CD4-positive, alpha-beta T cell treated with Interferon gamma for 1 hour (primary cell): Measurements from ENCODE around the gene PKD2L1.
"Not testable (repeated sequence)": the region's sequence is repeated elsewhere in the genome, so short reads cannot be mapped to it uniquely, and the experiment has no call there.

Experiments used
- DNase-seq: peaks from one replicate; pipeline ENCODE4 v3.0.0-alpha.2; 2020

The PKD2L1 gene

DNA sequence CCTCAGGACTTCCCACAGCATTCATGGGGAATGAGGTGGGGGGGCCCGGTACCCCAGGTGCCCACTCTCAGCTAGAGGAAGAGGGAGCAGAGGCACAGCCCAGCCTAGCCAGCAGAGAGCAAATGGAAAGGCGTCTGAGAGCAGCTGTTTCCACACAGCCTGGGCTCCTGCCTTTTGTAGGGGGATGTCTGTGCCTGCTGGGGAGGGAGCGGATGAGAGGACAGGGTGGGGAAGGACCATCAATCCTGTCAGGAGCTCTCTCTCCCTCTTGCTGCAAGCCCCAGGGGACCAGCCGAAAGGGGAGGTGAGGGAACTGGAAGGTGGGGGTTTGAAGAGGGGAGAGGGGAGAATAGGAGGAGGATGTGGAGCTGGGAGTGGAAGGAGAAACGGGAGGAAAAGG is at the start of gene PKD2L1:
PKD2L1 (minus strand) TSS at position 150 of the 400 bp plus-strand sequence; CDS start at position 25, 125 bp downstream.
- DNase-seq: no peak

DNA sequence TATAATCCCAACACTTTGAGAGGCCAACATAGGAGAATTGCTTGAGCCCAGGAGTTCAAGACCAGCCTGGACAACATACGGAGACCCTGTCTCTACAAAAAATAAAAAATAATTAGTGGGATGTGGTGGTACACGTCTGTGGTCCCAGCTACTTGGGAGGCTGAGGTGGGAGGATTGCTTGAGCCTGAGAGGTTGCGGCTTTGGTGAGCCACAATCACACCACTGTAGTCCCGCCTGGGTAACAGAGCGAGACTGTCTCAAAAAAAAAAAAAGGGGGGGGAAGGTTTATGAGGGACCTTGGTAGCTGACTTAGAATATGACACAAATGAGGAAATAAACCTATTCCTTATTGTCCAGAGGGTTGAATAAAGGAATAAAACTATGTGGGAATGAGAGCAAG is 47.8 kb upstream of the PKD2L1 start:
- DNase-seq: peak; percentile 13

DNA sequence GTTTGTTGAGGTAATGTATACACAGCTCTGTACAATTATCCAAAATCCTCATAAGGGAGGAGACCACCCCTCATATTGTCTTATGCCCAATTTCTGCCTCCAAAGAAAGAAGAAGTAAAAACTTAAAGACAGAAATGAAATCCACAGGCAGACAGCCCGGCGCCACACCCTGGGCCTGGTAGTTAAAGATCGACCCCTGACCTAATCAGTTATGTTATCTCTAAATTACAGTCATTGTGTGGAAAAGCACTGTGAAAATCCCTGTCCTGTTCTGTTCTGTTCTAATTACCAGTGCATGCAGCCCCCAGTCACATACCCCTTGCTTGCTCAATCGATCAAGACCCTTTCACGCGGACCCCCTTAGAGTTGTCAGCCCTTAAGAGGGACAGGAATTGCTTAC is 46.6 kb upstream of the PKD2L1 start:
- not testable (repeated sequence) for DNase-seq

DNA sequence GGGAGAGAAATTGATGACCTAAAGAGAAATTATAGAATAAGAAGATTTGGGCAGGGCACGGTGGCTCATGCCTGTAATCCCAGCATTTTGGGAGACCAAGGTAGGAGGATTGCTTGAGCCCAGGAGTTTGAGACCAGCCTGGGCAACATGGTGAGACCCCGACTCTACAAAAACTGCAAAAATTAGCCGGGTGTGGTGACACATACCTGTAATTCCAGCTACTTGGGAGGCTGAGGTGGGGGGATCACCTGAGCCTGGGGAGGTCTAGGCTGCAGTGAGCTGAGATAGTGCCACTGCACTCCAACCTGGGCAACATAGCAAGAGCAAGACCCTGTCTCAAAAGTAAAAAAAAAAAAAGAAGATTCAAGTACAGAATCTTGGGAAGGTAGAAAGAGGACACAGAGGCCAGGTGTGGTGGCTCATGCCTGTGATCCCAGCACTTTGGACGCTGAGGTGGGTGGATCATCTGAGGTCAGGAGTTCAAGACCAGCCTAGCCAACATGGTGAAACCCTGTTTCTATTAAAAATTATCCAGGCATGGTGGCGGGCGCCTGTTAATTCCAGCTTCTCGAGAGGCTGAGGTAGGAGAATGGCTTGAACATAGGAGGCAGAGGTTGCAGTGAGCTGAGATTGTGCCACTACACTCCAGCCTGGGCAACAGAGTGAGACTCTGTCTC is 44.8 kb upstream of the PKD2L1 start:
- DNase-seq: not testable (repeated sequence)

DNA sequence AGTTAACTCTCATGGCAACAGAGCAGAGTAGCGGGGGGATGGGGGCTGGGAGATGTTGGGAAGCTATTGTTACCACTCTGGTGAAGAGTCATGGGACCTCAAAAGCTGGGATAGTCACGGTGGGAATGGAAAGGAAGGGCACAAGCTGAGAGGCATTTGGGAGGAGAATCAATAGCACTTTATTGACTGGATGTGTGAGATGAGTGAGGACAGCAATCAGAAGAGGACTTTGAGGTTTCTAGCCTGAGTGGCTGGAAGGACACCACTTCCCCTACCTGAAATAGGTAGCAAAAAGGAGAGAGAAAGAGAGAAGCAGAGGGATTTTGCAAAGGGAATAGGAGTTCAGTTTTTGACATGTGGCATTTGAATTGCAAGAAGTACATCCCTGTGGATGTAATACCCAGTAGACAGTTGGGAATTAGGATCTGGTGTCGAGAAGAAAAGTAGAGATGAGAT is 44.2 kb upstream of the PKD2L1 start:
- DNase-seq: no peak

DNA sequence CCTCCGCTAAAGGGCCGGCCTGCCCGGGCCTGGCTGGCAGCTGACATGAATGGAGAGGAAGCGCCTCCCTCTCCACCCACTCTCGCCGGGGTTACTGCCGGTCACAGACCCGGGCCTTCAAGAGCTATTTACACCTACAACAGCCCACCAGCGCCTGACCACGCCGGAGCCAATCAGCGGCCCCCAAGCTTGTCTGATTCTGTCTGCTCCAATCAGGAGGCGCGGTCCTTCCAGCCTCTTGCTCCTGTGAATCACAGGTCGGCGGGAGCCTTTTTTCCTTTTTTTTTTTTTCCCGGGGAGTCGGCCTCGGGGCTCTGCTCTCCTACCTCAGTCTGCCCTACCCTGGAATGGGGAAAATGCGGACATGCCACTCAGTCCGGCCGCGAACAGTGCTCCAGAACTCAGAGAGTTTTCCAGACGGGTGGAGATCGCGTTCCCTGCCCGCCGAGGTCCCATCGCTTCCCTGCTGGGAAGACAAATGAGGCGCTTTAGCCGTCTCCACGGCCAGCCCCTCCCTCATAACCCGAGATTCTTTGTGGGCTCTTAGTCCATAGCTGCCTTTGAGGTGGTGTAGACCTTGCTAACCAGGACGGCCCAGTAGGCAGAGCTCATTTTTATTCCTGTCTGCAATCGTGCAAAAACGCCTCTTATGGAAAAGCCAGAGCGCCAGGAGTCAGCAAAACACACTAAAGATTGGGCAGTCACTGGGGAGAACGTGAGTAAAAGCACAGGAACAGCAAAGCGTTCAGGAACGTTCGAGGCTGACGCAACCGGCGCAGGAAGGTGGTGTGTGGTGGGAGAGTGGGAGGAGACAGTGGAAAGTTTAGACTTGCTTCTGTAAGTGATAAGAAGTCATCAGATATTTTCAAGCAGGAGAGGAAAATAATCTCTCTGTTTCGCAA is 43.5 kb upstream of the PKD2L1 start:
- DNase-seq: peak; percentile 91

DNA sequence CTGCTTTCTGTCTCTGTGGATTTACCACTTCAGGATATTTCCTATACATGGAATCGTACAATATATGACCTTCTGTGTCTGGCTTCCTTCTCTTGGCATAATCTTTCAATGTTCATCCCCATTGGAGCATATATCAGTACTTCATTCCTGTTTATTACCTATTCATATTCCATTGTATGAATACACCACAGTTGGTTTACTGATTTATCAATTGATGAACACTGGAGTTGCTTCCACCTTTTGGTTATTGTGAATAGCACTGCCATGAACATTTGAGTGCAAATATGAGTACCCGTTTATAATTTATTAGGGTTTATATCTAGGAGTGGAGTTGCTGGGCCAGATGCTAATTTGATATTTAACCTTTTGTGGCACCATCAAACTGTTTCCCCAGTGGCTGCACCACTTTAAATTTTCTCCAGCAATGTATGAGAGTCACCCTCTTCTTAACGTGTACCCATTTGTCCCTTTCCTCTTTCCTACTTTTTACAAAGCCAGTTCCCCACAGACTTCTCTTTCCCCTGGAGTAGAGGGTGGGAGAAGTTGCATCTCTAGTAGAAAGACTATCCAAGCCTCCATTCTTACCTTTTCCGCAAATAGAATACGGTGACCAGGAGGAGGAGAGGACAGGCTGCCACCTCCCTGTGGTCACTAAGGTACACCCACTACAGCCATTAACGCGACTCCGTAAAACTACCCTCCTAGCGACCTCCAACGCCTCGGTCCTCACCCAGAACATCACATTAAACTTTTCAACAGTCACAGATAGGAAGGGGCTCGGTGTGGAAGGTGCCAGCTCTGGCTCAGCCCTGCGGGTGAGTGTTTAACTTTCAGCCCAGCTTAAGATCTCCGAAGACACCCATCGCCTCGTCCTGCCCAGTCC is 42.6 kb upstream of the PKD2L1 start:
- no peak for DNase-seq

DNA sequence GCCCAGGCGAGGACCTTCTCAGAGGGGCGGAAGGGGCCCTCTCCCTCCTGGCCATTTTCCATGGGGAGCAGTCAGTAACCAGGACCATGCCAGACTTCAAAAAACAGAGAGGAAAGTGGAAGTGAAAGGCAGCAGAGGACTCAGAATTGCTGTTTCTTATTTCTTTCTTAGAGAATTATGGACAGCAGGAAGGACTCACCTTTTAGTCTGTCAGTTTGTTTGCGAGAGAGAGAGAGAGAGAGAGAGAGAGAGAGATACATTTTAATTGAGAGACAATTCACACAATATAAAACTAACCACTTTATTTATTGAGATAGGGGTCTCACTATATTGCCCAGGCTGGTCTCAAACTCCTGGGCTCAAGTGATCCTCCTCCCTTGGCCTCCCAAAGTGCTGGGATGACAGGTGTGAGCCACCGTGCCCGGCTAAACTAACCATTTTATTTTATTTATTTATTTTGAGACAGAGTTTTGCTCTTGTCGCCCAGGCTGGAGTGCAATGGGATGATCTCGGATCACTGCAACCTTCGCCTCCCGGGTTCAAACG is 41.5 kb upstream of the PKD2L1 start:
- no peak for DNase-seq

DNA sequence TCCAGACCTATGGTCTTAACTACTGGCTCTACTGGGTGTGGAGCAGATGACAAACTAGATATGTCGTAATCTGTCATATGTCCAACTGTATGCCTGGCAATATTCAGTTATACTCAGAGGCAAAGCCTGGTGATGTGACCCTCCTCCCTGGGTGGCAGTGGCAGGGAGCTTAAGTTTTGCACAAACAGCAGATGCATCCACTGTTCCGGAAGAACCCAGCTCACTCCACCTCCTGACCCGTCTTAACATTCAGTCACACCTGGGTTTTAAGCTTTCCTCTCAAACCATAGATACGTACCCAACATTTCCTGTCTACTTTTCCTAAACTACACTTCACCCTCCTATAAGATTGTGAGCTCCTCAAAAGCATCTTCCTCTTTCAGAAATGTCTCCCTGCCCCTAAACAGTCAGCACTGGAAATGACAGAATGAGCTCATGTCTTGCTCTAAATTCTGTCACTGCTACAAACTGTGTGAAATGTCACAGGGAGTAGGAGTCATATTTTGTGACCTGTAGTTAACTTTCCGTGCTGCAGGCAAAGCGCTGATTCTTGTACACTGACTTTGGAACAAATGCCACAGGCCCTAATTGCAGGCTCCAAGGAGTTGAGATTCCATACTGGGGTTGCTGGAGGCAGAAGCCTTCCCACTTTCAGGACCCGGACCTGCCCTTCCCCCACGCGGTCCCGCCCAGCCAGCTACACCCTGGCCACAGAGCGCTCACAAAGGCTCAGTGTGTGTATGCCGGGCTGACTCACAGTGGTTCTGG is 40.9 kb upstream of the PKD2L1 start:
- peak; percentile 47 for DNase-seq

DNA sequence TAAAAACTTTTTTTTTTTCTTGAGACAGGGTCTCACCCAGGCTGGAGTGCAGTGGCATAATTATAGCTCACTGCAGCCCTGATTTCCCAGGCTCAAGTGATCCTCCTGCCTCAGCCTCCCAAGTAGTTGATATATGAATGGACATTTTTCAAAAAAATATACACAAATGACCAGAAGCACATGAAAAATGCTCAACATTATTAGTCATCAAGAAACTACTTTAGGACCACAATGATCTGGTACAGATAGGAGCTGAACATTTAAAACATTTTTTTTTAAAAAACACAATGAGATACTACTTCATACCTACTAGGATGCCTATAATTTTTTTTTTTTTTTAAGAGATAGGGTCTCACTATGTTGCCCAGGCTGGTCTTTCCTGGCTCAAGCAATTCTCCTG is 38.7 kb upstream of the PKD2L1 start:
- DNase-seq: no peak

DNA sequence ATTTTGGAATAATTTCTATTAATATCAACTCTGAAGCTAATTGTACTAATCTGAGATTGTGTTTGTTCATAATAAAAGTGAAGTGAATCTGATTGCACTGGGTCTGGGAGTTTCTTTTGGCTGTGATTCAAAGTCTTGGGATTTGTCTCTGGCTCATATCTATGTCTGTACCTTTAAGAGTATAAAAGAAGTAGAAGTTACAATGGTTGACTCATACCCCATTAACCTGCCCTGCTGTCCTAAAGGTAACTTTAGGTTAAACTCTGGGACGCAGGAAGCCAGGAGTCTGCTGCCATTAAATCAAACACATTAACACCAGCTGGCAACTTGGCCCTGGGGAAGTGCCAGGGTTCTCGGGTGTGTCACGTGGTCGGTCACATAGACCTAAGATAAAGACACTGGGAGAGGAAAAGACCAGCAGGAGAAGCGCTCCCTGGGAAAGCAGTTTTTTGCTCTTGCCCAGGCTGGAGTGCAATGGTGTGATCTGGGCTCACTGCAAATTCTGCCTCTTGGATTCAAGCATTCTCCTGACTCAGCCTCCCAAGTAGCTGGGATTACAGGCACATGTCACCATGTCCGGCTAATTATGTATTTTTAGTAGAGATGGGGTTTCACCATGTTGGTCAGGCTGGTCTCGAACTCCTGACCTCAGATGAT is 34.8 kb upstream of the PKD2L1 start:
- DNase-seq: no peak

DNA sequence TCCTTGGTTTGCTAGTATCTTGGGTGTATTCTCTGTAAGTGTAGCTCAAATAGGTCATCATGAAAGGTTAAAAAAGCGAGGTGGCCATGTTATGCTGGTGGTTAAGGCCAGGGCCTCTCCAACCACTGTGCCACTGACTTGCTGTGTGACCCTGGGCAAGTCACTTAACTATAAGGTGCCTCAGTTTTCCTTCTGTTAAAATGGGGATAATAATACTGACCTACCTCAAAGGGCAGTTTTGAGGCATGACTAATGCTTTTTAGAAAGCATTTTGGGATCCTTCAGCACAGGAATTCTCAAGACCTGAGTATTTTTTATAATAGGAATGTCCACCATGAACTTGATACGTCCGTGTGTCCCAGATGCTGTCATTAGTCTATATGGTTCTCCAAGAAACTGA is 34.1 kb upstream of the PKD2L1 start:
- no peak for DNase-seq

DNA sequence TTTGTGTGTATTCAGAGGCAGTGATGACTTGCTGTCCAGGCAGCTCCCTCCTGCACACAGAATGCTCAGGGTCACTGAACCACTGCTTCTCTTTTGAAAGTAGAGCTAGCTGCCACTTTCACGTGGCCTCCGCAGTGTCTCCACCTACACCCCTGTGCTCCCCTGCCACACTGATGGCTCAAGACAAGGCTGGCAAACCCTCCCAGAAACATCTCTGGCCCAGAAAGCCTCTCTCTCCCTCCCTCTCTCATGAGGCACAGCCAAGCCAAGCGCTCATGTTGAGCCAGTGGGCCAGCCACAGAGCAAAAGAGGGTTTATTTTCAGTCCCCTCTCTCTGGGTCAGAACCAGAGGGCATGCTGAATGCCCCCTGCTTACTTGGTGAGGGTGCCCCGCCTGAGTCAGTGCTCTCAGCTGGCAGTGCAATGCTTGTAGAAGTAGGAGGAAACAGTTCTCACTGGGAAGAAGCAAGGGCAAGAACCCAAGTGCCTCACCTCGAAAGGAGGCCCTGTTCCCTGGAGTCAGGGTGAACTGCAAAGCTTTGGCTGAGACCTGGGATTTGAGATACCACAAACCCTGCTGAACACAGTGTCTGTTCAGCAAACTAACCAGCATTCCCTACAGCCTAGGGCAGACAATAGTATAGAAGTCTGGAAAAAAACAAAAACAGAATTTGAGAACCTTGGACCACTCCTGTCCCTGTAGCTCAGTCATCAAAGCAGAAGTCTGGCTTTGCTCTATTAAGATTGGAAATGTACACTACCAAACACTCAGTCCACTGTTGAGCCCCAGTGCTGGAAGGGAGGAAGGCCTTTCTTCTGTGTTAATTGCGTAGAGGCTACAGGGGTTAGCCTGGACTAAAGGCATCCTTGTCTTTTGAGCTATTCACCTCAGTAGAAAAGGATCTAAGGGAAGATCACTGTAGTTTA is 32.8 kb upstream of the PKD2L1 start:
- no peak for DNase-seq

DNA sequence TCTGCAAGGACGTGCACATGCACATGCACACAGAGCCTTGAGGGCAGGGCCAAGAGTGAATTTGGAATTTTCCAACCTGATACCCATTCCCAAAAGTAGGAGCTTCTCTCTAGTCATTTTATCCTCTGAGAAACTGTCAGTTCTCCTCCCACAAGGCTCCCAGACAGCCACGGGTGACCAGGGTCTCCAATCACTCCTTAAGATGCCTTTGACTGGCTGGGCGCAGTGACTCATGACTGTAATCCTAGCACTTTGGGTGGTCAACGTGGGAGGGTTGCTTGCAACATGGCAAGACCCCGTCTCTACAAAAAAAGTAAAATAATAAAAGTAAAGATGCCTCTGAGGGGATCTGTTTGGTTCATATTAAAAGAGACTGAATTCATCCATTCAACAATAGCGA is 30.2 kb upstream of the PKD2L1 start:
- no peak for DNase-seq

DNA sequence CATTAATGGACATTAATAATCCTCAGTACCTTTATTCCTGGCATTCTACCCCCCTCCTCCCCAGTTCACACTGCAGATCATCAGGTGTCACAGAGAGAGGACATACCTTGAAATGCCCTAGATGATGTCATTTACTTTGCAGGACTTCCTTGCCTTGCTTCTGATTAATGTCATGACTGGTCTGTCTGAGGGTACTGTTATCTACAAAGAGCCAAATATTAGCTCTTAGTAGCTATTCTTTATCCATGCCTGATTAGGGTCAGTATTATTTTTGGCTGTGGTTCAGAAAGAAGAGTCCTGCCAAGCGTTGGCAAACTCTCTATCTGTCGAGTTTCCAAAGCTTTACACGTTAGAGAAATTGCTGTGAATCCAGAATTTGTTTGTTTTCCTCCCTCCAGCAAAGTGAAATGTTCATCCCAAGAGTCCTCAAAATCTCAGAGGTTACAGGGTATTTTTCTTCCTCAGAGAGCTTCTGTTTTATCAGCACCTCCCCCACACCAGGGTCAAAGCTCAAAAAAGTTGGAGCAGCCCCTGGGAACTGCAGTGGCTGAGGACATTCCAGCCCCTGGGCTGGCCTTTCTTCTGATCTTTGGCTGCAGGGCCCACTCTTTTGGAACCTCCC is 29.6 kb upstream of the PKD2L1 start:
- no peak for DNase-seq

DNA sequence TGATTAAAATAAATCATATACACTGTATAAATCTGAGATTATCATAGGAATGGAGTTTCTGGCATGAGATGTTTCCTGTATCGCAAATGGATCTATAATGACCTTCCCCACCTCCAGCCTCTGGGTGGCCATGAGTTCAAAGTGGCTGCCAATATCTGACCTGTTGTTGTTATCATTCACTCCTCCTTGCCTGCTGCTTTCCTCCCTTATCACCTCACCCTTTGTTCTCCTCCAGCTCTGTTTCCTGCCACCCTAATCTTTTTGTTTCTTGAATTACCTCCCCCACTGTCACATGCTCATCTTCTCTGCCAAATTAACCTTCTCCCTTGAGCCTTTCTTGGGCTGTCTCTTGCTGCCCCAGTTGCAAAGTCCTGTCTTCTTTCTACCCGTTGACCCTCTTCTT is 29.0 kb upstream of the PKD2L1 start:
- no peak for DNase-seq

DNA sequence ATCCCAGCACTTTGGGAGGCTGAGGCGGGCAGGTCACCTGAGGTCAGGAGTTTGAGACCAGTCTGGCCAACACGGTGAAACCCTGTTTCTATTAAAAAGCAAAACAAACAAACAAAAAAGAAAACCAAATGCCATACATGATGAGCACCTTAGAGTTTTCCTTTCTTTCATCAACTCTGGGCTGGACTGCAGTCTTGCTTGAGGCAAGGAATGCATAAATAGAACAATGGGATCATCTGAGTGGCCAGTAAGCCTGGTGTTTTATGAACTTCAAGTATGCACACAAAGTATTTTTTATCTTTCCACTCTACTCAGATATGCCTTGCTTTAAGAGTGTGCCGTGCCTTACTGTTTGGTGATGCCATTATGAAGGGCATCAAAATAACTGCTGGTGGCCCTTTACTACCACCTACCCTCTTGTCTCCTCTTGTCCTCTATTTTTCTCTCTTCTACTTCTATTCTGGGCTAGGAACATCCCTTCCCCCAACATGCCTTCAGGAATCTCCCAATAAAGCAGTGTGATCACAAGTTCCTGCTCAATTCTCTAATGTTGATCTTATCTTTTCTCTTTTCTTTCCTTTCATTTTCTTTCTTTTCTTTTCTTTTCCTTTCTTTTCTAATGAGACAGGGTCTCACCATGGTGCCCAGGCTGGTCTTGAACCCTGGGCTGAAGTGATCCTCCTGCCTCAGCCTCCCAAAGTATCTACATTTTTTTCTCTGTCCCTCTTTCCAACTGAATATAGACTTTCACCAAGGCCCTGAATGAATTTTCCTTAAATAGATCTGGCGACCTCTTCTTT is 27.2 kb upstream of the PKD2L1 start:
- no peak for DNase-seq

DNA sequence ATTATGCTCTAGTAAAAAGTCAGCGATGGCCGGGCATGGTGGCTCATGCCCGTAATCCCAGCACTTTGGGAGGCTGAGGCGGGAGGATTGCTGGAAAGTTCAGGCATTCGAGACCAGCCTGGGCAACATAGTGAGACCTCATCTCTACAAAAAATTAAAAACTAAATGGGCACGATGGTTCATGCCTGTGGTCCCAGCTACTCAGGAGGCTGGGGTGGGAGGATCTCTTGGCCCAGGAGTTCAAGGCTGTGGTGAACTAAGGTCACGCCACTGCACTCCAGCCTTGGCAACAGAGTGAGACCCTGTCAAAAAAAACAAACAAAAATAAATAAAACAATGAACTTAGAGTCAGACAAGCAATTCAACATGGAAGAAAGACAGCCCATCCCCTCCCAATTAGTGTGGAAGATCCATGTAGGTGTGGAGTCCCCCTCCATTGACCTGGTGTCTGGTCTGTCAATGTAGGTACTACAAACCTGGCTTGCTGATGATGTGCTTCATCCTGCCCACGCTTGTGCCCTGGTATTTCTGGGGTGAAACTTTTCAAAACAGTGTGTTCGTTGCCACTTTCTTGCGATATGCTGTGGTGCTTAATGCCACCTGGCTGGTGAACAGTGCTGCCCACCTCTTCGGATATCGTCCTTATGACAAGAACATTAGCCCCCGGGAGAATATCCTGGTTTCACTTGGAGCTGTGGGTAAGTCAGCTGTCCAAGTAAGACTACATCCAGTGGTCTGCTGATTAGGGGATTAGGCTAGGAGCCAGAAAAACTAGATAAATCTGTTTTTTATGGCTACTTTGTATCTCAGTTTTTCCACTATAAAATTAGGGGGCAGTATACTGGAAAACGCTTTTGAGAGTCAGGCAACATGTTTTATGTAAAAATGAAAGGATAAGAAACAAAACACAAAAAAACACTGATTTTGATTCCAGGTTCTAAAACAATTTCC is 26.3 kb upstream of the PKD2L1 start:
- no peak for DNase-seq
